RWPE2 (cell line): ENCODE data around the gene LCP2.

Experiments used
- ATAC-seq: fragments of 200-7000 bp; cut with Tn5 transposase; 3 replicates; pipeline ENCODE4 v1.9.1; 2021; ENCODE audit warnings: low read depth
- DNase-seq: peaks from one replicate; pipeline ENCODE4 v3.0.0-alpha.2; 2020; ENCODE audit warnings: low spot score
- H3K27ac ChIP-seq: fragments of 450-650 bp; 2 replicates; pipeline ENCODE4 v1.5.1; 2017; ENCODE audit warnings: mild to moderate bottlenecking; ENCODE audit not compliant: poor library complexity, severe bottlenecking
- H3K27me3 ChIP-seq: fragments of 250-450 bp; sonication (Bioruptor Pico); 2 replicates; pipeline ENCODE4 v1.5.1; 2021; ENCODE audit warnings: mild to moderate bottlenecking, moderate library complexity; ENCODE audit not compliant: insufficient read depth, poor library complexity, severe bottlenecking
- H3K36me3 ChIP-seq: fragments of 250-450 bp; sonication (Bioruptor Pico); 2 replicates; pipeline ENCODE4 v1.5.1; 2020; ENCODE audit warnings: low read depth, mild to moderate bottlenecking, moderate library complexity
- H3K4me1 ChIP-seq: fragments of 250-450 bp; sonication (Bioruptor Pico); 2 replicates; pipeline ENCODE4 v1.5.1; 2021; ENCODE audit warnings: mild to moderate bottlenecking, moderate library complexity; ENCODE audit not compliant: insufficient read depth, poor library complexity, severe bottlenecking
- H3K4me3 ChIP-seq: fragments of 250-450 bp; sonication (Bioruptor Pico); 2 replicates; pipeline ENCODE4 v1.5.1; 2021; ENCODE audit warnings: mild to moderate bottlenecking, moderate library complexity; ENCODE audit not compliant: severe bottlenecking
- H3K9me3 ChIP-seq: fragments of 250-450 bp; sonication (Bioruptor Pico); 2 replicates; pipeline ENCODE4 v1.5.1; 2021; ENCODE audit warnings: mild to moderate bottlenecking, moderate library complexity; ENCODE audit not compliant: severe bottlenecking
- TF ChIP-seq, protein P1 (sequence below): fragments of 450-650 bp; IDR thresholded peaks from one replicate; pipeline ENCODE4 v1.5.1; 2017; ENCODE audit warnings: mild to moderate bottlenecking, moderate library complexity; ENCODE audit not compliant: poor library complexity, severe bottlenecking

Gene LCP2

DNA sequence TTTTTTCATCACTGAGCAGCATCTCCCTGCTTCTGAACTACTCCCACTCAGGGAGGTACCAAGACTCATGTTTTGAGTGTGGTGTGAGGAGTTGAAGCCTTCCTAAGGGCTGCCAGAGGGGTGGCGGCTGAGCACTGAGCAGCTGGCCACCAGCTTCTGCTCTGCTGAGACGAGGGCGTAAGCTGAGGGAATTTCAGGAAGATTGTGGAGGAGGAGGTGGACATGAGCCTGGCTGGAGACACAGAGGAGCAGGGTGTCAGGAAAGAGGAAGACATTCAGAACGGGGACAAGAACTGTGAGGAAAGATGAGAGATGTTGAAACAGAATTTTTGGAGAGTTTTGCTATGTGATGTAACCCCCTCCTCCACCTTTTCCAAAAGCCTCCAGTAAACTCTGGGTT lies 7.8 kb downstream of the LCP2 start:
- peaks cover 16% of the 10 kb centered on the region for H3K27me3 ChIP-seq
- no peak overlapping the region for H3K27ac ChIP-seq
- DNase-seq (no peak), ATAC-seq (no peak)
- H3K4me3 ChIP-seq = no peak overlapping the region
- H3K9me3 ChIP-seq = peaks cover 3% of the 10 kb centered on the region
- H3K4me1 ChIP-seq = no peaks in the 10 kb centered on the region
- TF ChIP-seq, protein P1, sequence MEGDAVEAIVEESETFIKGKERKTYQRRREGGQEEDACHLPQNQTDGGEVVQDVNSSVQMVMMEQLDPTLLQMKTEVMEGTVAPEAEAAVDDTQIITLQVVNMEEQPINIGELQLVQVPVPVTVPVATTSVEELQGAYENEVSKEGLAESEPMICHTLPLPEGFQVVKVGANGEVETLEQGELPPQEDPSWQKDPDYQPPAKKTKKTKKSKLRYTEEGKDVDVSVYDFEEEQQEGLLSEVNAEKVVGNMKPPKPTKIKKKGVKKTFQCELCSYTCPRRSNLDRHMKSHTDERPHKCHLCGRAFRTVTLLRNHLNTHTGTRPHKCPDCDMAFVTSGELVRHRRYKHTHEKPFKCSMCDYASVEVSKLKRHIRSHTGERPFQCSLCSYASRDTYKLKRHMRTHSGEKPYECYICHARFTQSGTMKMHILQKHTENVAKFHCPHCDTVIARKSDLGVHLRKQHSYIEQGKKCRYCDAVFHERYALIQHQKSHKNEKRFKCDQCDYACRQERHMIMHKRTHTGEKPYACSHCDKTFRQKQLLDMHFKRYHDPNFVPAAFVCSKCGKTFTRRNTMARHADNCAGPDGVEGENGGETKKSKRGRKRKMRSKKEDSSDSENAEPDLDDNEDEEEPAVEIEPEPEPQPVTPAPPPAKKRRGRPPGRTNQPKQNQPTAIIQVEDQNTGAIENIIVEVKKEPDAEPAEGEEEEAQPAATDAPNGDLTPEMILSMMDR = no peak
- H3K36me3 ChIP-seq = no peaks in the 10 kb centered on the region

DNA sequence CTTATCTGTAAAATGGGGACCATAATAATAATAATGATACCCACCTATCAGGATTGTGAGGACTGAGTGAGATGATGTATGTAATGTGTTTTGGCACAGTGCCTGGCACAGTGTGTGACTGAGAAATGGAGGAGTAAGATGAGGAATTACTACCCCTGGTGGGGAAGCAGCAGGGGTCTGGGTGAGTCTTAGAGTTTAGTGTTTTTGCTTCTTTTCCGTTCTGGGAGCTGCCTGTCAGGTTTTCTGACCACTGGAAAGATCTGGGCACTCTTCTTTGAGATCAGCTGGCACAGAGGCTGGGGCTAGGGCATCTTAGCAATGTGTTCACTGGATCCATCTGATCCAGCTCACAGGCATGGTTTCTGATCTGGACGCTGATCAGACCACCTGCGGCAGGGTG lies 8.5 kb downstream of the LCP2 start:
- H3K36me3 ChIP-seq = no peaks in the 10 kb centered on the region
- peaks cover 16% of the 10 kb centered on the region for H3K27me3 ChIP-seq
- ATAC-seq = no peak
- H3K4me1 ChIP-seq = no peaks in the 10 kb centered on the region
- H3K9me3 ChIP-seq = peaks cover 3% of the 10 kb centered on the region
- no peak overlapping the region for H3K27ac ChIP-seq
- TF ChIP-seq, protein P1 = no peak
- H3K4me3 ChIP-seq = no peak overlapping the region
- DNase-seq = no peak

DNA sequence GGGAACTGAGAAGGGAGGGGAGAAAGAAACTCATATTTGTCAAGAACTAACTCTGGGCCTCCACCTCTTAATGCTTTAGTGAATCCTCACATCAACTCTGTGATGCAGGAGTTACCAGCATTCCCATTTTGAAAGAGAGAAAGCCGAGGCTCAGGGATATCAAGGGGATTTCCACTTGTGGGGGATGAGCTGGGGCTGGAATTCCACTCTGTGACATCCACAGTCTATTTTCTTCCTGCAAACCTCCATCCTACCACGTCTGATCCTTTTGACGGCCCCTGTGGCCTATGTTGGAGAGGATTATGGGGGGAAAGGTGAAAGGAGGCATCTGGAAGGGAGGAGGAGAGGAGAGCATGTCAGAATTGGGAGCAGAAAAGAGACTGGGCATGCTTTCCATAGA lies 9.0 kb downstream of the LCP2 start:
- Histone ChIP-seq H3K27me3 (peaks cover 13% of the 10 kb centered on the region), H3K36me3 (no peaks in the 10 kb centered on the region), H3K4me1 (no peaks in the 10 kb centered on the region), H3K4me3 (no peak overlapping the region), H3K27ac (no peak overlapping the region), H3K9me3 (peaks cover 3% of the 10 kb centered on the region)
- TF ChIP-seq, protein P1 = no peak
- ATAC-seq (no peak), DNase-seq (no peak)

DNA sequence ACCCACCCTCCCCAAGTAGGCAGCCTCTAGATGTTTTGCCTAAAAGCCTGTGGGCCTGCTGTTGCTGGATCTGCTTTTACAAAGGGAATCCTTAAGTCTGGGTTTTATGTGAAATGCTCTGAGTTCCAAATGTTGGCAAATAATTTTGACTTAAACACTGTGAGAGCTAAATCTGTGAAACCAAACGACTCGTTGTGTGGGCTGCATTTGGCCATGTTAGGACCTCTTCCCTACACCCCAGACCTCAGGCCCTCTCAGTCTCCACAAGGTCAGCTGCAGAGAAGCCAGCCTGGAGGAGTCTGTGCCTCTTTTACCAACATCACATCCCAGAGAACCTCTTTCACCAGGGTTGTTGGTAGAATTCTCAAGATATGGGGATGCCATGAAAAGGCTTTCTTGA lies 9.4 kb downstream of the LCP2 start:
- Histone ChIP-seq H3K9me3 (peaks cover 3% of the 10 kb centered on the region), H3K4me1 (no peaks in the 10 kb centered on the region), H3K36me3 (no peaks in the 10 kb centered on the region), H3K27ac (no peak overlapping the region), H3K4me3 (no peak overlapping the region), H3K27me3 (peaks cover 13% of the 10 kb centered on the region)
- no peak for DNase-seq
- no peak for ATAC-seq
- TF ChIP-seq, protein P1 = no peak

DNA sequence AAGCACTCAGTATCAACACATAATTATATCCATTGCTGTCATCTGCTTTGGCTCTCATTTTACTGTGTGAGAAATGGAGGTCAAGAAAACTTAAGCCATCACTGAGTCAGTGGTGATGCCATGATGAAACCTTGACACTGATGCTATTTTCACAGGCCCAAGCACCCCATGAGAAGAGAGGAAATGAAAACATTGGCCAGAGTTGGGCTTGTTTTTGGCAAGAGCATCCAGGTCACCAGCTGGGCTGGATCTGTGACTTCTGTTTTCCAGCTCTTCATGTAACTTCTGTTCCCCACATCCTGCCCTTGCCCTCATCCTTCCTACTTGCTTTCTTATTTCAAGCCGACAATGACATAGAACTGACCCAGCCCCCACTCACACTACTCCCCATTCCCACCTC lies 10.0 kb downstream of the LCP2 start:
- H3K9me3 ChIP-seq = peaks cover 3% of the 10 kb centered on the region
- H3K4me1 ChIP-seq = no peaks in the 10 kb centered on the region
- H3K27me3 ChIP-seq = peaks cover 9% of the 10 kb centered on the region
- no peaks in the 10 kb centered on the region for H3K36me3 ChIP-seq
- no peak overlapping the region for H3K4me3 ChIP-seq
- TF ChIP-seq, protein P1 = no peak
- no peak for ATAC-seq
- DNase-seq = no peak
- H3K27ac ChIP-seq = no peak overlapping the region
